Calu3 (cell line): Measurements from ENCODE around the gene WLS. TPM values are rescaled to one million over a fixed set of nuclear protein-coding genes. Genes with fewer than 3 reads are reported as not detected.

Experiments
- BruUV-seq: library from RNA; stranded (reverse); fragments of 400-500 nt; replicated peaks from 2 replicates; lab custom pipeline; 2021; lab: Mats Ljungman, UMichigan
- CTCF ChIA-PET: fragments of 300-600 bp; sonication (Branson Sonifier 250); formaldehyde crosslinking; loops from one replicate; lab custom pipeline; 2022; ENCODE audit warnings: antibody characterized with exemption; lab: Charles Lee
- DNase-seq: peaks from one replicate; pipeline ENCODE4 v3.0.0; 2022
- H3K27ac Mint-ChIP-seq: one replicate; pipeline ENCODE4 v1.8.0; 2022; ENCODE audit warnings: mixed read lengths; ENCODE audit not compliant: unreplicated experiment
- H3K27me3 Mint-ChIP-seq: one replicate; pipeline ENCODE4 v1.8.0; 2022; ENCODE audit warnings: mixed read lengths; ENCODE audit not compliant: unreplicated experiment
- H3K36me3 Mint-ChIP-seq: one replicate; pipeline ENCODE4 v1.8.0; 2022; ENCODE audit warnings: mild to moderate bottlenecking, moderate library complexity, mixed read lengths; ENCODE audit not compliant: insufficient read depth, unreplicated experiment
- H3K4me1 Mint-ChIP-seq: one replicate; pipeline ENCODE4 v1.8.0; 2022; ENCODE audit warnings: mild to moderate bottlenecking, low read depth, mixed read lengths; ENCODE audit not compliant: unreplicated experiment
- H3K4me3 Mint-ChIP-seq: one replicate; pipeline ENCODE4 v1.8.0; 2022; ENCODE audit warnings: mild to moderate bottlenecking, low read depth, moderate library complexity, mixed read lengths; ENCODE audit not compliant: unreplicated experiment
- H3K9me3 Mint-ChIP-seq: one replicate; pipeline ENCODE4 v1.8.0; 2022; ENCODE audit warnings: low read depth, mixed read lengths; ENCODE audit not compliant: unreplicated experiment
- CTCF ChIP-seq: fragments of 200-600 bp; IDR thresholded peaks from one replicate; pipeline ENCODE4 v1.8.0; 2022; ENCODE audit warnings: antibody characterized with exemption; ENCODE audit not compliant: unreplicated experiment
- intact Hi-C: fragments of 100-400 bp; cut with micrococcal nuclease; formaldehyde crosslinking; loops from one replicate; pipeline ENCODE4 v1.10.0; 2022; ENCODE audit not compliant: unreplicated experiment
- total RNA-seq: library from RNA; stranded (reverse); gene quantifications from 2 replicates; pipeline ENCODE4 v1.2.3, GENCODE V29; 2022

Gene WLS
- total RNA-seq, 1 experiment from 2014 or later = 50.9 TPM

GRCh38 chr1:68128157-68128556 is 104.2 kb downstream of the WLS start:
- intact Hi-C loops = no loop called here
- Mint-ChIP-seq H3K36me3 (no peaks in the 10 kb centered on the region), H3K9me3 (no peaks in the 10 kb centered on the region), H3K27me3 (no peaks in the 10 kb centered on the region), H3K4me3 (no peak overlapping the region), H3K4me1 (no peaks in the 10 kb centered on the region), H3K27ac (no peak overlapping the region)
- no peak for TF ChIP-seq CTCF
- CTCF ChIA-PET = interaction anchor here (0.6 kb wide), 1 partner anchor 814 kb away, joined by 4 read pairs; no protein-coding TSS in a partner anchor
- BruUV-seq = no TSS peak
- no peak for DNase-seq

GRCh38 chr1:68121536-68121935 is 110.8 kb downstream of the WLS start:
- H3K4me1 Mint-ChIP-seq = peaks cover 9% of the 10 kb centered on the region
- intact Hi-C loops = loop anchor here (2.0 kb wide), 1 partner anchor 109 kb away; no protein-coding TSS in a partner anchor
- CTCF ChIA-PET = interaction anchor here (1.9 to 3.2 kb wide), 2 partner anchors 199 to 322 kb away, joined by 16 to 87 read pairs; no protein-coding TSS in a partner anchor
- no peaks in the 10 kb centered on the region for H3K9me3 Mint-ChIP-seq
- DNase-seq = no peak
- no peak overlapping the region for H3K4me3 Mint-ChIP-seq
- H3K27me3 Mint-ChIP-seq = no peaks in the 10 kb centered on the region
- no peak for TF ChIP-seq CTCF
- no peak overlapping the region for H3K27ac Mint-ChIP-seq
- BruUV-seq = no TSS peak
- H3K36me3 Mint-ChIP-seq = no peaks in the 10 kb centered on the region

- Mint-ChIP-seq H3K27me3 (no peaks in the 10 kb centered on the region), H3K4me1 (peaks cover 9% of the 10 kb centered on the region), H3K9me3 (no peaks in the 10 kb centered on the region), H3K27ac (no peak overlapping the region), H3K36me3 (no peaks in the 10 kb centered on the region), H3K4me3 (no peak overlapping the region)
- CTCF ChIA-PET = interaction anchor here (0.6 to 3.2 kb wide), 22 partner anchors 11 to 340 kb away, joined by 3 to 87 read pairs (median 4); partner anchors contain the start of gene WLS
- TF ChIP-seq CTCF = peak; percentile 71
- DNase-seq = peak; percentile 66
- BruUV-seq = no TSS peak
- intact Hi-C loops = loop anchor here (1.0 to 2.0 kb wide), 4 partner anchors 111 to 323 kb away; no protein-coding TSS in a partner anchor
Observed at GRCh38 chr1:68120136-68120791, 112.1 kb downstream of the WLS start.

- BruUV-seq = no TSS peak
- intact Hi-C loops = loop anchor here (10.0 kb wide), 1 partner anchor 1615 kb away; no protein-coding TSS in a partner anchor
- CTCF ChIA-PET = interaction anchor here (3.2 kb wide), 1 partner anchor 201 kb away, joined by 87 read pairs; no protein-coding TSS in a partner anchor
Observed at GRCh38 chr1:68119445-68119844, 112.9 kb downstream of the WLS start.

More at GRCh38 chr1:68119445-68119844, 112.9 kb downstream of the WLS start:
- Mint-ChIP-seq H3K36me3 (no peaks in the 10 kb centered on the region), H3K4me3 (no peak overlapping the region), H3K4me1 (peaks cover 9% of the 10 kb centered on the region), H3K9me3 (no peaks in the 10 kb centered on the region), H3K27ac (no peak overlapping the region), H3K27me3 (no peaks in the 10 kb centered on the region)
- no peak for DNase-seq
- no peak for TF ChIP-seq CTCF
